GM12873 (cell line): ENCODE measurements around the gene FGD3.

Source experiments
- TF ChIP-seq, protein P1 (sequence below): IDR thresholded peaks from 2 replicates; pipeline ENCODE4 v1.5.1; 2012; ENCODE audit warnings: low read depth, mild to moderate bottlenecking, moderate library complexity, low read length, control low read depth; ENCODE audit not compliant: insufficient read depth; ENCODE audit errors: missing control alignments

The FGD3 gene

GRCh38 chr9:92980085-92980745 is 32.9 kb downstream of the FGD3 start:
- TF ChIP-seq, protein P1, sequence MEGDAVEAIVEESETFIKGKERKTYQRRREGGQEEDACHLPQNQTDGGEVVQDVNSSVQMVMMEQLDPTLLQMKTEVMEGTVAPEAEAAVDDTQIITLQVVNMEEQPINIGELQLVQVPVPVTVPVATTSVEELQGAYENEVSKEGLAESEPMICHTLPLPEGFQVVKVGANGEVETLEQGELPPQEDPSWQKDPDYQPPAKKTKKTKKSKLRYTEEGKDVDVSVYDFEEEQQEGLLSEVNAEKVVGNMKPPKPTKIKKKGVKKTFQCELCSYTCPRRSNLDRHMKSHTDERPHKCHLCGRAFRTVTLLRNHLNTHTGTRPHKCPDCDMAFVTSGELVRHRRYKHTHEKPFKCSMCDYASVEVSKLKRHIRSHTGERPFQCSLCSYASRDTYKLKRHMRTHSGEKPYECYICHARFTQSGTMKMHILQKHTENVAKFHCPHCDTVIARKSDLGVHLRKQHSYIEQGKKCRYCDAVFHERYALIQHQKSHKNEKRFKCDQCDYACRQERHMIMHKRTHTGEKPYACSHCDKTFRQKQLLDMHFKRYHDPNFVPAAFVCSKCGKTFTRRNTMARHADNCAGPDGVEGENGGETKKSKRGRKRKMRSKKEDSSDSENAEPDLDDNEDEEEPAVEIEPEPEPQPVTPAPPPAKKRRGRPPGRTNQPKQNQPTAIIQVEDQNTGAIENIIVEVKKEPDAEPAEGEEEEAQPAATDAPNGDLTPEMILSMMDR, result no peak

GRCh38 chr9:92982130-92982529 is 34.8 kb downstream of the FGD3 start:
- TF ChIP-seq, protein P1, result no peak

DNA sequence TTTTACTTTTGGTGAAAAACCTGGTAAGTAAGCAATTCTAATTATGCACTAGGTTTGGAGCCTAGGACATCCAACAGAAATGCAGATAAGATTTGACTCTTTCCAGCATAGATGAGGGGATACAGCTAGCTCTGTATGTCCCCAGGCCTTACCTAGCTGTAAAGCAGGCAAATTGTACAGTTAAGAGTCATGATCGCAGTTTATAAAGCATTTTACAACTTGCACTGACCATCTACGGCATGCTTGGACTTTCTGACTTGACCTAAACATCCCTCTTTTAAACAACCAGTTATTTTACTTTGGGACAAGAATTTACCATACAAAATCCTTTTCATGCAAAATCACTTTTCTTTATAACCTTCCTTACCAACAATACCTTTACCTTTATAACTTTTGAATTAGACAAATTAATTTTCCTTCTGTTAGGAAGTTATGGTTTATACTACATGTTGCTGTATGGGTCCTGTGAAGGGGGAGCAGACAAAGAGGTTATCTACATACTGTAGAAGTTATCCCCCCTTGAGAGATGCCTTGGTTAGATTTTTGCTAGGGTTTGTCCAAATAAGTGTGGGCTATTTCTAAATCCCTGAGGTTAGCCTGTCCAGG is 36.8 kb downstream of the FGD3 start:
- TF ChIP-seq, protein P1, result no peak

DNA sequence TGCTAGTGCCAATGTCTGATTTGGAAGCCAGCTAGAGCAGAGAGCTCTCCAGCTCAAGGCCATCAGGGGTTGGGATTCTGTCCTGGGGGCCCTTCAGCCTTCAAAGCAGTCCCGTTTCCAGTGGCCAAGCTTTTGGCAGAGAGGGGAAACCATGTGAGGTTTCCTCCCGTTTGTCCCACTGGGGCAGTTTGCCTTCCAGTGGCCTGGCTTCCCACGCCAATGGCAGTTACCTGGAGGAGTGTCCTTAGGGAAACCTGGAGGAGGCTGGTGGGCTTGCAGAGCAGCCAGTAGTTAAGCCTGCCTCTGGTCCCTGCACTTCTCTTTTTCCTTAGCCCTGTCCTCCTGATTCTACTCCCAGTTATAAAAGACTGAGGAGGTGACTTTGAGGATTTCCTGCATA is 37.7 kb downstream of the FGD3 start:
- TF ChIP-seq, protein P1, result no peak

DNA sequence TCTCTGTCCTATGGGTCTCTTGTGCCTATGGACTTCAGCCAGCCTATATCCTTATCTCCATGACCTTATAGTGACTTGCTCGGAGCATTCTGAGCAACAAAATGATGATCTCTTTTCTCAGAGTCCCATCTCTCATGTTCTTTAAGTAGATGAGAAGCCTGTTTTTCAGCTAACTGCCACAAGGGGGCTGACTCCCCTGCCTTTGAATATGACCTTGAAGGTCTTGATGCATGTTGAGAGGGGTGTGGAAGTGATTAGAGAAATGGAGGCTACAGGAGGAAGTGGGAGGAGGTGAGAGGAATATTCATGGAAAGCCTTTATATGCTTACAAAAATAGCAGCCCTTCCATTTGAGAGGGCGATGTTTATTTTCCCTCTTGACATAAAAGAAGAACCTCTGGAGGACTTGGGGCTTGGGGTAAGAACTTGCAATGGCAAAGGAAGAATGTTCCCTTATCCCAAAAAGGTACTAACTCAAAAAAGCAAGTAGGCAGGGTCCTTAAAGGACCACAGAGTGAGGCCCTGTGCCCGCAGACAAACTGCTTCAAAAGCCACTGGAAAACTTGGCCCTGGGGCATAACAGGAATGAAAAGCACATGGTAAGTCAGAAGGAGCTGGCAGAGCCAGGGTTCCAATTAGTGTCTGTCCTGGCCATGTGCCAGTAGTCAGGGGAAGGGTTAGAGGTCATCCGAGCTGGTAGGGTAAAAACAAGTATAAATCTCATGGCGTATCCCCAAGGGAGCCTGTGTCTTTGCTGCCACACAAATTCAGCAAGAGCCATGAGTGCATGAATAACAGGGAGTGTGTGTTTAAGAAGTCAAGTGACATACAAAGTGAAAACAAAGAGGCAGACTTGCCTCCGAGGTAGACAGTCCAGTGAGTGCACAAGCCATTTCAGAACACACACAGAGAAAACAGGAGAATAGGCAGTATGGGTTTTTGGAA is 39.1 kb downstream of the FGD3 start:
- TF ChIP-seq, protein P1, result peak; percentile 62

DNA sequence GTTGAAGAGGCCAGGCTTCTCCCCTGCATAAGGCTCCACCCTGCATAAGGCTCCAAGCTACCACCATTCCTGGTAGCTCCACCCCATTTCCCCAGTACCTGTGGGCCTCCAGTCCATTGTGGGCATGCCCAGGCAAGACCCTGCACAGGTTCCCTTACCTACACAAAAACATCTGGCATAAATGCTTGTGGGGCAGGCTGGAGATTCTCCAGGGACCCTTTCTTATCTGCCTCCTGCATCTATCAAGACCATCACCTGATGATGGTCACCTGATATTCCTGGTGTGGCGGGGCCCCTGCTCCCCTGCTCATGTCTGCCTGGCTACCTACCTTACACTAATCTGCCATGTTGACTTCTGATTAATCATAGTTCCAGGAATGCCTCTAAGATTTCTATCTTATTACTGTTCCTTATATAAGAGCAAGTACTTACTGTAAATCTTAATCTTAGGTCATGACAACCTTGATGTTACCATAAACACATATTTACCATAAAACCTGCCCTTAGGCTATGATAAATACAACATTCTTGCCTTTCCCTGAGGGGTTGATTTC is 41.0 kb downstream of the FGD3 start:
- TF ChIP-seq, protein P1, result no peak

DNA sequence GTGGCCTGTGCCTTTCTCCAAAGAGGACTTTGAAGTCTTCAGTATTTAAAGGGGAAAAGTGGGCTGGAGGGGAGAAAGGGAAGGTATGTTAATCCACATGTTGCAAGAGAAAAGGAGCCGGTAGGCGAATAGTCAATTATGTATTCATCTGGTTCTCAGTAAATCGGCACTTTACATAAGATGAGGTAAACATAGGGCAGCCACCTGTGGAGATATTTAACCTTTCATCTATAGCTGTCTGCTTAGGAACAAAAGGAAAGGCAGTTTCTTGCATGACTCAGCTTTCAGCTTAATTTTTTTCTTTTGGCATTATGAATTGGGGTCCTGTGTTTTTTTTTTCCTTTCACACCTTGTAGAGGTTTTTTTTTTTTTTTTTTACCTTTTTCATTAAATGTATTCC is 42.2 kb downstream of the FGD3 start:
- TF ChIP-seq, protein P1, result no peak
